ENCODE data around the gene ZNF417.
"Not testable (repeated sequence)": the region's sequence is repeated elsewhere in the genome, so short reads cannot be mapped to it uniquely, and the experiment has no call there.

Gene ZNF417

GRCh38 chr19:57887195-57887941, 29.0 kb downstream of the ZNF417 start:
- no peak for DNase-seq

- DNase-seq, result no peak
Measured at GRCh38 chr19:57886046-57886445, 30.3 kb downstream of the ZNF417 start.

GRCh38 chr19:57873883-57874799, 42.3 kb downstream of the ZNF417 start:
- not testable (repeated sequence) for DNase-seq

- no peak for DNase-seq
Measured at GRCh38 chr19:57872450-57872849, 43.9 kb downstream of the ZNF417 start.

GRCh38 chr19:57870225-57870624, 46.2 kb downstream of the ZNF417 start:
- DNase-seq, result no peak

- not testable (repeated sequence) for DNase-seq
Measured at GRCh38 chr19:57869655-57870054, 46.7 kb downstream of the ZNF417 start.

- no peak for DNase-seq
Measured at GRCh38 chr19:57867868-57868492, 48.4 kb downstream of the ZNF417 start.
